Measurements from ENCODE around the gene RPS26.
"Not testable (repeated sequence)": the region's sequence is repeated elsewhere in the genome, so short reads cannot be mapped to it uniquely, and the experiment has no call there.

RPS26 gene

GRCh38 chr12:56041552-56042429 lies at the start of gene RPS26:
RPS26 (plus strand) TSS chr12:56041918; CDS start chr12:56042167, 249 bp downstream.
- Histone ChIP-seq H3K27ac (ENCODE audit: low read length) (peak within 1 kb of the TSS; percentile 78), H3K4me3 (ENCODE audit: low read length) (peak within 1 kb of the TSS; percentile 89), H3K4me1 (ENCODE audit: insufficient read depth, low read length) (0 out of 2 replicates have a peak, but pooled peaks cover 4% of the 10 kb centered on the region), H3K9ac (ENCODE audit: low read depth, low read length) (peak within 1 kb of the TSS; percentile 96), H3K36me3 (ENCODE audit: insufficient read depth, low read depth, low read length) (peaks cover 45% of the 10 kb centered on the region), H3K9me3 (ENCODE audit: insufficient read depth, low read depth, low read length) (no peaks in the 10 kb centered on the region), H3K27me3 (ENCODE audit: insufficient read depth, low read length) (no peaks in the 10 kb centered on the region)

- Histone ChIP-seq H3K9ac (ENCODE audit: low read depth, low read length) (no peak overlapping the region), H3K9me3 (ENCODE audit: insufficient read depth, low read depth, low read length) (no peaks in the 10 kb centered on the region), H3K4me3 (ENCODE audit: low read length) (no peak overlapping the region), H3K27me3 (ENCODE audit: insufficient read depth, low read length) (no peaks in the 10 kb centered on the region), H3K36me3 (ENCODE audit: insufficient read depth, low read depth, low read length) (peaks cover 62% of the 10 kb centered on the region), H3K27ac (ENCODE audit: low read length) (no peak overlapping the region), H3K4me1 (ENCODE audit: insufficient read depth, low read length) (no peaks in the 10 kb centered on the region)
These were observed 48.4 kb upstream of the RPS26 start for GRCh38 chr12:55993230-55993853.

- H3K9ac ChIP-seq (ENCODE audit: low read depth, low read length): no peak overlapping the region
- H3K27ac ChIP-seq (ENCODE audit: low read length): no peak overlapping the region
- no peaks in the 10 kb centered on the region for H3K4me1 ChIP-seq (ENCODE audit: insufficient read depth, low read length)
- no peaks in the 10 kb centered on the region for H3K9me3 ChIP-seq (ENCODE audit: insufficient read depth, low read depth, low read length)
- H3K36me3 ChIP-seq (ENCODE audit: insufficient read depth, low read depth, low read length): peaks cover 49% of the 10 kb centered on the region
- no peaks in the 10 kb centered on the region for H3K27me3 ChIP-seq (ENCODE audit: insufficient read depth, low read length)
- no peak overlapping the region for H3K4me3 ChIP-seq (ENCODE audit: low read length)
These were observed 46.4 kb upstream of the RPS26 start for GRCh38 chr12:55995366-55995765.

- Histone ChIP-seq H3K36me3 (ENCODE audit: insufficient read depth, low read depth, low read length) (peaks cover 40% of the 10 kb centered on the region), H3K27me3 (ENCODE audit: insufficient read depth, low read length) (no peaks in the 10 kb centered on the region), H3K9me3 (ENCODE audit: insufficient read depth, low read depth, low read length) (no peaks in the 10 kb centered on the region), H3K9ac (ENCODE audit: low read depth, low read length) (no peak overlapping the region; the same call in 1 of the 2 replicates), H3K4me1 (ENCODE audit: insufficient read depth, low read length) (no peaks in the 10 kb centered on the region), H3K27ac (ENCODE audit: low read length) (no peak overlapping the region), H3K4me3 (ENCODE audit: low read length) (peak overlapping the region; percentile 93)
These were observed 45.5 kb upstream of the RPS26 start for GRCh38 chr12:55996201-55996714.

- no peaks in the 10 kb centered on the region for H3K9me3 ChIP-seq (ENCODE audit: insufficient read depth, low read depth, low read length)
- no peaks in the 10 kb centered on the region for H3K27me3 ChIP-seq (ENCODE audit: insufficient read depth, low read length)
- peak within 1 kb of the TSS; percentile 93 for H3K4me3 ChIP-seq (ENCODE audit: low read length)
- H3K36me3 ChIP-seq (ENCODE audit: insufficient read depth, low read depth, low read length): peaks cover 34% of the 10 kb centered on the region
- H3K4me1 ChIP-seq (ENCODE audit: insufficient read depth, low read length): no peaks in the 10 kb centered on the region
- H3K9ac ChIP-seq (ENCODE audit: low read depth, low read length): peak within 1 kb of the TSS; percentile 86
- no peak within 1 kb of the TSS for H3K27ac ChIP-seq (ENCODE audit: low read length)
These were observed 44.8 kb upstream of the RPS26 start, which contains the start of gene SUOX for GRCh38 chr12:55996715-55997534. SUOX (plus strand) TSS chr12:55997276; CDS start chr12:56002222, 4,946 bp downstream.

GRCh38 chr12:55997535-55997859 lies 44.2 kb upstream of the RPS26 start:
- Histone ChIP-seq H3K27ac (ENCODE audit: low read length) (no peak overlapping the region), H3K9ac (ENCODE audit: low read depth, low read length) (peak overlapping the region; percentile 86)

GRCh38 chr12:55999522-55999921 lies 42.2 kb upstream of the RPS26 start:
- H3K9me3 ChIP-seq (ENCODE audit: insufficient read depth, low read depth, low read length); H3K4me1 ChIP-seq (ENCODE audit: insufficient read depth, low read length); H3K9ac ChIP-seq (ENCODE audit: low read depth, low read length); H3K4me3 ChIP-seq (ENCODE audit: low read length); H3K27me3 ChIP-seq (ENCODE audit: insufficient read depth, low read length); H3K27ac ChIP-seq (ENCODE audit: low read length): not testable (repeated sequence)
- peaks cover 32% of the 10 kb centered on the region for H3K36me3 ChIP-seq (ENCODE audit: insufficient read depth, low read depth, low read length)

More at GRCh38 chr12:55997535-55997859, 44.2 kb upstream of the RPS26 start:
- peak overlapping the region; percentile 93 for H3K4me3 ChIP-seq (ENCODE audit: low read length)
- H3K9me3 ChIP-seq (ENCODE audit: insufficient read depth, low read depth, low read length): no peaks in the 10 kb centered on the region
- no peaks in the 10 kb centered on the region for H3K27me3 ChIP-seq (ENCODE audit: insufficient read depth, low read length)
- no peaks in the 10 kb centered on the region for H3K4me1 ChIP-seq (ENCODE audit: insufficient read depth, low read length)
- H3K36me3 ChIP-seq (ENCODE audit: insufficient read depth, low read depth, low read length): peaks cover 34% of the 10 kb centered on the region

GRCh38 chr12:55999999-56000540 lies 41.6 kb upstream of the RPS26 start:
- not testable (repeated sequence) for H3K27ac ChIP-seq (ENCODE audit: low read length); H3K4me3 ChIP-seq (ENCODE audit: low read length); H3K9ac ChIP-seq (ENCODE audit: low read depth, low read length); H3K4me1 ChIP-seq (ENCODE audit: insufficient read depth, low read length); H3K9me3 ChIP-seq (ENCODE audit: insufficient read depth, low read depth, low read length); H3K27me3 ChIP-seq (ENCODE audit: insufficient read depth, low read length)
- H3K36me3 ChIP-seq (ENCODE audit: insufficient read depth, low read depth, low read length): peaks cover 32% of the 10 kb centered on the region

- peaks cover 32% of the 10 kb centered on the region for H3K36me3 ChIP-seq (ENCODE audit: insufficient read depth, low read depth, low read length)
- H3K27me3 ChIP-seq (ENCODE audit: insufficient read depth, low read length): no peaks in the 10 kb centered on the region
- H3K9me3 ChIP-seq (ENCODE audit: insufficient read depth, low read depth, low read length): no peaks in the 10 kb centered on the region
- H3K4me3 ChIP-seq (ENCODE audit: low read length): no peak overlapping the region
- H3K4me1 ChIP-seq (ENCODE audit: insufficient read depth, low read length): no peaks in the 10 kb centered on the region
- no peak overlapping the region for H3K9ac ChIP-seq (ENCODE audit: low read depth, low read length)
- no peak overlapping the region for H3K27ac ChIP-seq (ENCODE audit: low read length)
These were observed 40.1 kb upstream of the RPS26 start for GRCh38 chr12:56001487-56002100.

- H3K27me3 ChIP-seq (ENCODE audit: insufficient read depth, low read length); H3K4me3 ChIP-seq (ENCODE audit: low read length); H3K9me3 ChIP-seq (ENCODE audit: insufficient read depth, low read depth, low read length); H3K9ac ChIP-seq (ENCODE audit: low read depth, low read length); H3K4me1 ChIP-seq (ENCODE audit: insufficient read depth, low read length); H3K27ac ChIP-seq (ENCODE audit: low read length): not testable (repeated sequence)
- peaks cover 32% of the 10 kb centered on the region for H3K36me3 ChIP-seq (ENCODE audit: insufficient read depth, low read depth, low read length)
These were observed 38.3 kb upstream of the RPS26 start for GRCh38 chr12:56003376-56003775.

GRCh38 chr12:56004211-56004610 lies 37.5 kb upstream of the RPS26 start:
- H3K4me3 ChIP-seq (ENCODE audit: low read length): no peak overlapping the region
- H3K4me1 ChIP-seq (ENCODE audit: insufficient read depth, low read length): peaks cover 6% of the 10 kb centered on the region; the same call in 1 of the 2 replicates
- H3K9me3 ChIP-seq (ENCODE audit: insufficient read depth, low read depth, low read length): no peaks in the 10 kb centered on the region
- no peak overlapping the region for H3K27ac ChIP-seq (ENCODE audit: low read length)
- H3K27me3 ChIP-seq (ENCODE audit: insufficient read depth, low read length): no peaks in the 10 kb centered on the region
- H3K9ac ChIP-seq (ENCODE audit: low read depth, low read length): no peak overlapping the region
- peaks cover 32% of the 10 kb centered on the region for H3K36me3 ChIP-seq (ENCODE audit: insufficient read depth, low read depth, low read length)
